Aorta (tissue), 5 donors: ENCODE results near the gene ERICH6B. TPM values are rescaled to one million over a fixed set of nuclear protein-coding genes. Genes with fewer than 3 reads are reported as not detected.

ENCODE experiments used
- ATAC-seq: fragments of 200-7000 bp; cut with Tn5 transposase; one replicate; pipeline ENCODE4 v1.9.1; 2022; ENCODE audit warnings: moderate library complexity; ENCODE audit not compliant: low FRiP score
- DNase-seq, 2 donors: peaks; one replicate each; pipeline ENCODE4 v3.0.0-alpha.2; 2020
- H3K27ac ChIP-seq, 2 donors: one replicate each; pipeline ENCODE4 v1.5.1; 2013; ENCODE audit warnings: low read length in 2 of 2, mild to moderate bottlenecking in 2 of 2, moderate library complexity in 2 of 2, control low read depth in 1 of 2, inconsistent platforms in 1 of 2, low read depth in 1 of 2
- H3K27me3 ChIP-seq, 2 donors: one replicate each; pipeline ENCODE4 v1.6.1; 2013; ENCODE audit warnings: control low read depth in 1 of 2, low read length in 1 of 2, mild to moderate bottlenecking in 1 of 2, moderate library complexity in 1 of 2; ENCODE audit not compliant: insufficient read depth in 2 of 2, control insufficient read depth in 1 of 2
- H3K36me3 ChIP-seq, 2 donors: one replicate each; pipeline ENCODE4 v1.6.1; 2013; ENCODE audit warnings: control low read depth in 1 of 2, low read length in 1 of 2, mild to moderate bottlenecking in 1 of 2; ENCODE audit not compliant: insufficient read depth in 2 of 2, control insufficient read depth in 1 of 2
- H3K4me1 ChIP-seq, 2 donors: one replicate each; pipeline ENCODE4 v1.6.1; 2013; ENCODE audit warnings: low read length in 2 of 2, control low read depth in 1 of 2, mild to moderate bottlenecking in 1 of 2, moderate library complexity in 1 of 2; ENCODE audit not compliant: insufficient read depth in 2 of 2, control insufficient read depth in 1 of 2
- H3K4me3 ChIP-seq, 2 donors: one replicate each; pipeline ENCODE4 v1.5.1; 2013; ENCODE audit warnings: low read length in 2 of 2, control low read depth in 1 of 2, mild to moderate bottlenecking in 1 of 2
- H3K9me3 ChIP-seq: one replicate; pipeline ENCODE4 v1.6.1; 2013; ENCODE audit warnings: mild to moderate bottlenecking, low read length; ENCODE audit not compliant: control insufficient read depth
- WGBS, 2 donors: extraction: QIAGEN DNeasy Blood & Tissue Kit; methylation state at CpG; one replicate each; pipeline ENCODE4 v1.1.7; 2013; 5-methylcytosine and 5-hydroxymethylcytosine counted together
- intact Hi-C, 2 donors: fragments of 100-400 bp; cut with DNase I; formaldehyde crosslinking; loops; one replicate each; pipeline versions ENCODE4 v1.14.2 to v1.15.0; 2022
- polyA plus RNA-seq, 2 donors: library from polyadenylated mRNA; stranded (reverse); fragments of 200-250 nt; gene quantifications; one replicate each; pipeline ENCODE4 v1.2.3, GENCODE V29; 2013
- total RNA-seq, 2 donors: library from RNA; stranded (reverse); fragmentation: NEBNext Ultra II Directional; extraction: Animal tissue kit (Norgen Biotek cat#: 25700); gene quantifications; one replicate each; pipeline ENCODE4 v1.2.1, GENCODE V29; 2021
- donor health status: healthy with polysubstance abuse.
- donor health status: Bipolar disorder and iron deficiency.
- donor health status: DM: no; HTN: no; CAD: no.
- donor health status: DM: no; HTN: no; CAD: no.
- donor health status: DM: yes; HTN: yes; CAD: no.

Gene ERICH6B
- total and polyA plus RNA-seq, 4 donors = not detected

DNA sequence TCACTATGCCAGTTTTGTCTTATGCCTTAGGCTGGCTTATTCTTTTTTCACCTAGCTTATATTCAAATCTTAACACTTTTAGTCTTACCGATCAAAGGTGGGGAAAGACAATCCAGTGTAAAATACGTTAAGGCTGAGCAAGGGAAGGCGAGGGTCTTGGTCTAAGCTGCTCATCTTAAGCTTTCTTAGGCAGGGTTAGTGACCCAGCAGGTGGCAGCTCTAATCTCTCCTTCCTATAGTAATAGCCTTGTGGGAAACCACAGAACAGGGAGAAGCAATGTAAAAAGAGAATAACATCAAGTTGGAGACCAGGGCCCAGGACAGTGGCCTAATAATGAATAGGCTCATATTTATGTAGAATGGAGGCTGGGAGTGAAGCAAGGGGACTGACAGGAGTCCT is 104.9 kb downstream of the ERICH6B start:
- WGBS, 2 donors = 91 to 92% methylated on average over 3 of the region's 3 CpGs
- Histone ChIP-seq H3K27me3 (no peaks in the 10 kb centered on the region), H3K36me3 (peaks cover 7 to 10% of the 10 kb centered on the region in 2 donors), H3K4me1 (no peaks in the 10 kb centered on the region), H3K4me3 (no peak overlapping the region), H3K9me3 (no peaks in the 10 kb centered on the region), H3K27ac (no peak overlapping the region)
- ATAC-seq = no peak
- intact Hi-C loops = no loop called here
- DNase-seq = no peak

DNA sequence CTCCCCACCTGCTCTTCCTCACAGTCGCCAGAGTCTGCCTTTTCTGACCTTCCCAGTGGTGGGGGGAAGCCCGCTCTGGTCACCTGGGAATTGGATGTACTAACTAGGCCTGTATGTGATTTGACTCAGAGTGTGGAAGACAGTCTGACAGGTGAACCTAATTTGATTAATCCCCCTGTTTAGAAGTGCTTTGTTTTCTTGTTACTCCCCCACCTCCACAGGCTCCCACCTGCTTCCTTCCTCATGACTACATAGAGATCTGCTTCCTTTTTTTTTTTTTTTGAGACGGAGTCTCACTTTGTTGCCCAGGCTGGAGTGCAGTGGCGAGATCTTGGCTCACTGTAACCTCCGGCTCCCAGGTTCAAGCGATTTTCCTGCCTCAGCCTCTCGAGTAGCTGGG is 106.8 kb downstream of the ERICH6B start:
- intact Hi-C loops = loop anchor here in 1 of 2 donors (10.0 kb wide), 1 partner anchor 144 kb away; no protein-coding TSS in a partner anchor
- Histone ChIP-seq H3K27me3 (no peaks in the 10 kb centered on the region), H3K27ac (no peak overlapping the region), H3K36me3 (peaks cover 7 to 9% of the 10 kb centered on the region in 2 donors), H3K4me1 (no peaks in the 10 kb centered on the region), H3K4me3 (no peak overlapping the region), H3K9me3 (no peaks in the 10 kb centered on the region)
- ATAC-seq = no peak
- no peak for DNase-seq
- 87 to 89% methylated on average over 7 of the region's 7 CpGs for WGBS, 2 donors

DNA sequence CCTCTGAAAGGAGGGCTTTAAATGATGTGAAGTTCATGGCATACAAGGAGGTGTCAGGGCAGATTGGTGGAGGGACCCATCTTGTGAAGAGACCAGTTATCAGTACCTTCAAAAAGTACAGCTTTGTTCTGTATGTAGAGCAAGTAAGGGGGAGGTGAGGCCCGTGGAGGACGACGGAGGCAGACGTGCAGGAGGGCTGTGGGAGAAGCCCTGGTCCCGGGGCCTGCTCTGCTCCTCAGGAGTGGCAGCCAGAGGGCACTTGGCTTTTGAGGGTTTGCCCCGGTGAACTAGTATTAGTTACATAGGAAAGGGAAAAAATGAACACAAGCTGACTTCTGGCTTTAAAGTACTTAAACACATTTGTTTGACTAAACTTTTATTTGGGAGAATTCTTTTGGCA is 108.7 kb downstream of the ERICH6B start:
- Histone ChIP-seq H3K36me3 (peaks cover 2 to 3% of the 10 kb centered on the region in 2 donors), H3K4me1 (no peaks in the 10 kb centered on the region), H3K27ac (no peak overlapping the region), H3K27me3 (no peaks in the 10 kb centered on the region), H3K4me3 (no peak overlapping the region), H3K9me3 (no peaks in the 10 kb centered on the region)
- ATAC-seq = no peak
- WGBS, 2 donors = 73 to 80% methylated on average over 6 of the region's 6 CpGs
- no peak for DNase-seq
- intact Hi-C loops = loop anchor here in 1 of 2 donors (10.0 kb wide), 1 partner anchor 142 kb away; no protein-coding TSS in a partner anchor

DNA sequence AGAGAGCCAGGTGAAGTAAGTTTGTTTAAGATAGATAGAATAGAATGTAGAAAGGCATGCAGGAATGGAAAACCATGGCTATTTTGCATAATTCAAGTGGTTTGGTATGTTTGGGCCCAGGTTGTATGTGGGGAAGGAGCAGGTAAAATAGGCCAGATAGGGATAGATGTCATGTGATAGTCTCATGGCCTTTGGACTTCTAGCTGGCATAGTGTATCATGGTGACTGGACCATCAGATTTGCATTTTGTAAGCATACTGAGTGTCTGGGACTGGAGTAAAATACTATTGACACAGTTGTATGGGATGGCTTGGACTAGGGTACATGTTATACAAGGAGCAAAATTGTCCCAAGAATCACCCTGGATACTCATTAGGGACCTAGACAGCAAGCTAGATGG is 111.9 kb downstream of the ERICH6B start:
- Histone ChIP-seq H3K9me3 (no peaks in the 10 kb centered on the region), H3K4me3 (no peak overlapping the region), H3K27ac (no peak overlapping the region), H3K4me1 (peaks cover 1 to 3% of the 10 kb centered on the region in 2 donors), H3K36me3 (peaks cover 0 to 2% of the 10 kb centered on the region in 2 donors), H3K27me3 (no peaks in the 10 kb centered on the region)
- no peak for ATAC-seq
- DNase-seq = no peak
- intact Hi-C loops = loop anchor here in 1 of 2 donors (10.0 kb wide), 1 partner anchor 139 kb away; no protein-coding TSS in a partner anchor

DNA sequence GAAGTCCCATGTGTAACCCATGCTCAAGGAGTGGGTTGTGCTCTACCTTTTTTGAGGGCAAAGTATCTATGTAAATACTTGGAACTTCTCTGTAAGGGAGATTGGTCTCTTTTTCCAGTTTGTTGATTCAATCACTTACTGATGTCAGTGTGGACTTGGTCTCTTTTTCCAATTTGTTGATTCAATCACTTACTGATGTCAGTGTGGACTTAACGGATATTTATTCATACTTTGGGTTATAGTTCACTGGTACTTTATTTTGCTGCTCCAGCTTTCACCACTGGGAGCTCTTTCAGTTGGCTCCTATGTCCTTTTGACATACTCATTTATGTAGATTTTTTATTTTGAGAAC is 114.4 kb downstream of the ERICH6B start:
- no peak overlapping the region for H3K4me3 ChIP-seq
- no peaks in the 10 kb centered on the region for H3K27me3 ChIP-seq
- intact Hi-C loops = loop anchor here in 1 of 2 donors (10.0 kb wide), 1 partner anchor 136 kb away; no protein-coding TSS in a partner anchor
- H3K36me3 ChIP-seq = peaks cover 0 to 1% of the 10 kb centered on the region in 2 donors
- peaks cover 1 to 3% of the 10 kb centered on the region in 2 donors for H3K4me1 ChIP-seq
- no peak overlapping the region for H3K27ac ChIP-seq
- no peak for DNase-seq
- no peak for ATAC-seq
- H3K9me3 ChIP-seq = no peaks in the 10 kb centered on the region
- 88 to 90% methylated on average over 1 of the region's 1 CpG for WGBS, 2 donors

DNA sequence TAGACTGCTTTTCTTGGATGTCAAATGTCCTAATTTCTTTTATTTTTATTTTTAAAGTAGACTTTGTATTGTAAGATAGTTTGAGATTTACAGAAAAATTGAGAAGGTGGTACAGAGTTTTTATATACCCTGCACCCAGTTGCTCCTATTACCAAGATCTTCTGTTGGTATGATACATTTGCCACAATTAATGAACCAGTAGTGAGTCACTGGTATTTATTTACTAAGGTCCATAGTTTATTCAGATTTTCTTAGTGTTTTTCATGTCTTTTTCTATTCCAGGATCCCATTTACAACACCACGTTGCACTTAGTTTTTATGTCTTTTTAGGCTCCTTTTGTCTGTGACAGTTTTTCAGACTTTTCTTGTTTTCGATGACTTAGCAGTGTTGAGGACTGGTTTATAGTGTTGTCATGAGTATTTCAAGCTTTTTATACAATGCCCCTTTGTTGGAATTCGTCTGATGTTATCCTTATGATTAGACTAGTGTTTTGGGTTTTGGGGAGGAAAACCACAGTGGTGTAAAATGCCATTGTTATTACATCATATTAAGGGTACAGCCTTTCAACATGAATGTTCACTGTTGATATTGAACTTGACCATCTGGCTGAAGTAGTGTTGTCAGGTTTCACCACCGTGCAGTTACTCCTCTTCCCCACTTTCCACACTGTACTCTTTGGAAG is 114.9 kb downstream of the ERICH6B start:
- no peaks in the 10 kb centered on the region for H3K9me3 ChIP-seq
- H3K4me3 ChIP-seq = no peak overlapping the region
- no peak overlapping the region for H3K27ac ChIP-seq
- H3K4me1 ChIP-seq = peaks cover 1 to 3% of the 10 kb centered on the region in 2 donors
- intact Hi-C loops = loop anchor here in 1 of 2 donors (10.0 kb wide), 1 partner anchor 136 kb away; no protein-coding TSS in a partner anchor
- no peak for ATAC-seq
- no peaks in the 10 kb centered on the region for H3K36me3 ChIP-seq
- WGBS, 2 donors = 9 to 14% methylated on average over 4 of the region's 4 CpGs
- DNase-seq = no peak
- no peaks in the 10 kb centered on the region for H3K27me3 ChIP-seq

DNA sequence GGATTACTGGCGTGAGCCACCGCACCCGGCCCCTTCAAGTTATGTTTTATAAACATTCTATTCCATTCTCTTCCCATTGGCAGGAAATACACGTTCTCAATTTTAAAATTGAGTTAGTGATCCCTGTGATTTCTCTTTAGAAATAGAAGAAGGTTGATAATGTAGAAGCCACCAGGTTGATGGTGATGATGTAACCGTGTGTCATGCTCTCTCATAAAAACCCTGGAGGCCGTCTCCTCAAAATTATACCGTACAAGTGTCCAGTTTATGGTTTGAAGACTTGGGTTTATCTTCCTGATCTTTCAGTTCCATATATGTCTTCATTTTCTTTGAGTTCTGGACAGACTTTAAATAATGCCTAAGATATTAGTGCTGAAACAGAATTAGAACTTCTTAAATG is 118.6 kb downstream of the ERICH6B start:
- 82% methylated on average over 7 of the region's 7 CpGs for WGBS, 2 donors
- no peak for DNase-seq
- H3K36me3 ChIP-seq = peaks cover 0 to 2% of the 10 kb centered on the region in 2 donors
- H3K4me1 ChIP-seq = peaks cover 1 to 3% of the 10 kb centered on the region in 2 donors
- no peaks in the 10 kb centered on the region for H3K9me3 ChIP-seq
- intact Hi-C loops = no loop called here
- H3K27me3 ChIP-seq = no peaks in the 10 kb centered on the region
- ATAC-seq = no peak
- no peak overlapping the region for H3K27ac ChIP-seq
- H3K4me3 ChIP-seq = no peak overlapping the region

DNA sequence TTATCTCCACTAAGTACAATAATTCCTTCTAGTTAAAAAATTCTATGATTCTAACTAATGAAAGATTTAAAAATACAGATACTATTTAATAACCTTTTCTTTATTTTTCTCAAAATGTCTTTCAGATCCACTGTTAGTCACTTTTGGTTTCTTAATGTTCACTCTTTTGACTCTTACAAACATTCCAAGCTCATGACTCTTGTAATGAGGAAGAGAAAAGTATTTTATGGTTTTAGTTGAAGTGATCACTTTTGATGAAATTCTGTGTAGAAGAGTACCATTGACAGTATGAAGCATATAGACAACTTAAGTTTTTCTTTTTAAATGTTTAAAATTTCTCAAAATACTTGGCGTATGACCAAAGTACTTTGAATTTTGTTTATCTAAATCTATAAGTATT is 123.0 kb downstream of the ERICH6B start:
- Histone ChIP-seq H3K36me3 (peaks cover 2 to 3% of the 10 kb centered on the region in 2 donors), H3K4me3 (no peak overlapping the region), H3K9me3 (no peaks in the 10 kb centered on the region), H3K27ac (no peak overlapping the region), H3K27me3 (no peaks in the 10 kb centered on the region), H3K4me1 (no peaks in the 10 kb centered on the region)
- intact Hi-C loops = no loop called here
- WGBS, 2 donors = 93 to 94% methylated on average over 1 of the region's 1 CpG
- ATAC-seq (no peak), DNase-seq (no peak)
